ENCODE results near the gene ZSWIM3.

Gene ZSWIM3

DNA sequence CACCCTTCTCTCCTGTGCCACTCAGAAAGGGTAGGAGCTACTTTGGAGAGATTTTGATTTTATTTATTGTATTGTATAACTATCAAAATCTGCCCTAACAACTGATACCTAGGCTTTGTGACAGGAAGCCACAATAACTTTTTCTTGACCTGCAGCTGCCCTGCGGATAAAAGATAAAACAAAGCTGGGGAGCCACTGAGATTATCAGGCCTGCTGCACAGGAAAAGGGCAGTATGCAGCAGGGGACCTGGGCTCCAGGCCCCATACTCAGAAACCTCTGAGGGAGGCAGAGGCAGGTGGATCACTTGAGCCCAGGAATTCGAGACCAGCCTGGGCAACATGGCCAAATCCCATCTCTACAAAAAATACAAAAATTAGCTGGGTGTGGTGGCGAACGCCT is 24.8 kb upstream of the ZSWIM3 start:
- DNase-seq (ENCODE audit: low read depth in 2 of 3, low spot score in 2 of 3), result no peak

- no peak for DNase-seq (ENCODE audit: low read depth in 2 of 3, low spot score in 2 of 3)
Observed at GRCh38 chr20:45833030-45833882, 24.2 kb upstream of the ZSWIM3 start, which contains the start of gene SNX21. SNX21 (plus strand) TSS chr20:45833799; CDS start chr20:45833920, 121 bp downstream.

GRCh38 chr20:45833883-45834796 is 23.3 kb upstream of the ZSWIM3 start:
- DNase-seq (ENCODE audit: low read depth in 2 of 3, low spot score in 2 of 3), result no peak

DNA sequence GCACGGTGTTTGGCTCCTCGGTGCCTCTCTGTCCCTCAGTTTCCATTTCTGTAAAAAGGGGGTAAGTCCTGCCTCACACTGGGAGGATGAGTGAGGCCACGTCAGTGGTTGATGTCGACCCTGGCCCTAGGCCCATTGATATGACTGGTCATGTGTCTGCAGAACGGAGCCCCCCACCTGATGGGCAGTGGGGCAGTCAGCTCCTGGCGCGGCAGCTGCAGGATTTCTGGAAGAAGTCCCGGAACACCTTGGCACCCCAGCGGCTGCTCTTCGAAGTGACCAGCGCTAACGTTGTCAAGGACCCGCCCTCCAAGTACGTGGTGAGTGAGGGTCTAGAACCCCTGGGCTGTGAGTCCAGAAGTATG is 22.6 kb upstream of the ZSWIM3 start:
- no peak for DNase-seq (ENCODE audit: low read depth in 2 of 3, low spot score in 2 of 3)

GRCh38 chr20:45835329-45835765 is 22.1 kb upstream of the ZSWIM3 start:
- DNase-seq (ENCODE audit: low read depth in 2 of 3, low spot score in 2 of 3), result no peak

- DNase-seq (ENCODE audit: low read depth in 2 of 3, low spot score in 2 of 3), result no peak
Observed at GRCh38 chr20:45835825-45836224, 21.6 kb upstream of the ZSWIM3 start.

GRCh38 chr20:45836841-45837240 is 20.6 kb upstream of the ZSWIM3 start:
- no peak for DNase-seq (ENCODE audit: low read depth in 2 of 3, low spot score in 2 of 3)

DNA sequence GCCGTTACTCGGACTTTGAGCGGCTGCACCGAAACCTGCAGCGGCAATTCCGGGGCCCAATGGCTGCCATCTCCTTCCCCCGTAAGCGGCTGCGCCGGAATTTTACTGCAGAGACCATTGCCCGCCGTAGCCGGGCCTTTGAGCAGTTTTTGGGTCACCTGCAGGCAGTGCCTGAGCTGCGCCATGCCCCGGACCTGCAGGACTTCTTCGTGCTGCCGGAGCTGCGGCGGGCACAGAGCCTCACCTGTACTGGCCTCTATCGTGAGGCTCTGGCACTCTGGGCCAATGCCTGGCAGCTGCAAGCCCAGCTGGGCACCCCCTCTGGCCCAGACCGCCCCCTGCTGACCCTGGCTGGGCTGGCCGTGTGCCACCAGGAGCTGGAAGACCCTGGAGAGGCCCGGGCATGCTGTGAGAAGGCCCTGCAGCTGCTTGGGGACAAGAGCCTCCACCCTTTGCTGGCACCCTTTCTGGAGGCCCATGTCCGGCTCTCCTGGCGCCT is 16.7 kb upstream of the ZSWIM3 start:
- no peak for DNase-seq (ENCODE audit: low read depth in 2 of 3, low spot score in 2 of 3)

GRCh38 chr20:45841407-45842129 is 15.8 kb upstream of the ZSWIM3 start:
- no peak for DNase-seq (ENCODE audit: low read depth in 2 of 3, low spot score in 2 of 3)

DNA sequence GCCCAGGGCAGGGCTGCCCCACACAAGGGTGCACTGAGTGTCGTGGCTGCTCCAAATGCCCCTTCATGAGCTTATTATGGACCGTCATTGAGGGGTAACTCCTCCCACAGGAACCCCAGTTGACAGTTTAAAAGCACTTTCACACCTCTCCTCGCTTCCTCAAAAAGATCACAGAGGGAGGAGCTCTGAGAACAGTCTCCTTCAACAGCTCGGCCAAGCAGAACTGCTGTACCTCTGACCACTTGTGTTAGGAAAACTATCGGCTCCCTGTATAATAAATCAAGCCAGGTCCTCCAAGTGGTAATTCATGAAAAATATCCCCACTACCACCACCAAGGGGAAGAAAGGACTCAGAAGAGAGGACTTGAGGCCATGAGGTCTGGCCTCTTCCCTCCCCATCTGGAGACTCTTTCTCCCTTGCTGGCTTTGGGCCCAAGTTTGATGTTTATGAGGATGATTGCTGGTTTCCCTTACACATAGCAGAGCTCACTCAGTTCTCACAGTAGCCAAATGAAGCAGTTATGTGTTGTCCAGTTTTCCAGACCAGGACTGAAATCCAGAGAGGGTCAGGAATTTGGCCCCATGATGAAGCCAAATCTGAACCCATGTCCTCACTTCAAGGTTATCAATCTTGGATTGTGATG is 15.1 kb upstream of the ZSWIM3 start:
- DNase-seq (ENCODE audit: low read depth in 2 of 3, low spot score in 2 of 3), result no peak

GRCh38 chr20:45843506-45843905 is 13.9 kb upstream of the ZSWIM3 start:
- no peak for DNase-seq (ENCODE audit: low read depth in 2 of 3, low spot score in 2 of 3)

DNA sequence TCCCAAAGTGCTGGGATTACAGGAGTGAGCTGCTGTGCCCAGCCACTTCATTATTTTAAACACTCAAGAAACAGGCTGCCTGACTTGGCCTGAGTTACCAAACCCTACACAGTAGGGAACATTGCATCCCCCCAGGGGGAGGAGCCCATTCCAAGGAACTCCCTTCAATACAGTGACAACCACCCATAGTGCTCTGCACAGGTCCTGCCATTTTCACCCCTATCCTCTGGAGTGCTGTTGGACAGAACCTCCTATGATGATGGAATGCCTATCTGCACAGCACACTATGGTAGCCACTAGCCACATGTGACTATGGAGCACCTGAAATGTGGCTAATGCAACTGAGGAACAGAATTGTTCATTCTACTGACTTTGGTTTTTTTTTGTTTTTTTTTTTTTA is 12.0 kb upstream of the ZSWIM3 start:
- DNase-seq (ENCODE audit: low read depth in 2 of 3, low spot score in 2 of 3), result no peak

DNA sequence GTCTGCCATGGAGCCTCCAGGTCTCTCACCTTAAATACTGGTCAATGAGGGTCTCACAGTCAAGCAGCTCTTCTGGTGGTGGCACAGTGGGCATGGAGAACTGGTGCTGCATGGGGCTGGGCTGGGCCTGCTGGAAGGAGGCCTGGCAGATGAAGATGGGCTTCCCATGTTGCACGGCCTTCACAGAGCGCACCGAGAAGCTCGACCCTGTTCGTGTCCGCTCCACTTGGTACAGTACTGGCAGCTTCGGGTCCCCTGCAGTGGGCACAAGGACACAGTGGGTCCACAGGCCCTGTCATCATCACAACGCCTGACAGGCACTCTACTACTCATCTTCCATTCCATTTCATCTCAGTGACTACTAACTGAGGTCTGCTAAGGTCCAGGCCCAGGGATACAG is 9.0 kb upstream of the ZSWIM3 start:
- DNase-seq (ENCODE audit: low read depth in 2 of 3, low spot score in 2 of 3), result no peak

- no peak for DNase-seq (ENCODE audit: low read depth in 2 of 3, low spot score in 2 of 3)
Observed at GRCh38 chr20:45848969-45849582, 8.3 kb upstream of the ZSWIM3 start.

GRCh38 chr20:45850238-45850637 is 7.2 kb upstream of the ZSWIM3 start:
- DNase-seq (ENCODE audit: low read depth in 2 of 3, low spot score in 2 of 3), result no peak

GRCh38 chr20:45850926-45851325 is 6.5 kb upstream of the ZSWIM3 start:
- no peak for DNase-seq (ENCODE audit: low read depth in 2 of 3, low spot score in 2 of 3)

- no peak for DNase-seq (ENCODE audit: low read depth in 2 of 3, low spot score in 2 of 3)
Observed at GRCh38 chr20:45851501-45851900, 5.9 kb upstream of the ZSWIM3 start.

- no peak for DNase-seq (ENCODE audit: low read depth in 2 of 3, low spot score in 2 of 3)
Observed at GRCh38 chr20:45852326-45852725, 5.1 kb upstream of the ZSWIM3 start.

DNA sequence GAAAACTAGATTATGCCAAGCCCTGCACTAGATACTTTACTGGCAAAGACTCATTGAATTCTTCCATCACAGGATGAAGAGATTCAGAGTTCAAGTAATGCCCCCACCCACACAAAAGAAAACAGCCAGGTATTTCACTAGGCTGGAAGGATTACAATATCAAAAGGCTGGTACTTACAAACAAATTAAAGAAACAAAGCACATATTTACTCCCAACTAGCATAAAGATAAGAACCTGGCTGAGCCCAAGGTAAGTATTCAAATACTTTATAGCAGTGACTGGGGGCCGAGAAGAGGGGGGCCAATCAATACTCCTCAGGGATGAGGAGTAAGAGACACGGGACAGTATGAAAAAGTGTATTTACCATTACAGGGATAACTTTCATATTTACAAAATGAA is 3.9 kb upstream of the ZSWIM3 start:
- DNase-seq (ENCODE audit: low read depth in 2 of 3, low spot score in 2 of 3), result no peak

DNA sequence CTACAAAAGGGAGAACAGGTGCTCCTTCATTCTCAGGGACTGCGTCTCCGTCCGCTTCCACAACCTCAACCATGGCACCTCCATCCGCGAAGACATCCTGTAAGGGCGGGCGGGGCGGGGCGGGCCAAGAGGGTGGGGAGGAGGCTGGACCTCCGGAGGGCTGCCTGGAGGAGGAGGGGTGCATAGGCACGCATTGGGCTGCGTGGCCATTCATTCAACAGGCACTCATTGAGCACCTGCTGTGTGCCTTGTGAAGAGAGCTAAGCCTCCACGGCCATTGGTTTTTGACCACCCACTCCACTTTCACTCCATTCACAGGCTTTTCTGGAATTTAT is 435 bp downstream of the ZSWIM3 start:
- DNase-seq (ENCODE audit: low read depth in 2 of 3, low spot score in 2 of 3), result peak in 1 of 3 experiments; percentile 5

All from activated CD8-positive, alpha-beta memory T cell treated with anti-CD3 and anti-CD28 coated beads for 48 hours (primary cell).